CD4-positive, alpha-beta T cell (primary cell): ENCODE data around the gene MAPT. TPM values are rescaled to one million over a fixed set of nuclear protein-coding genes. Genes with fewer than 3 reads are reported as not detected.

Experiments
- ATAC-seq: fragments of 200-7000 bp; cut with Tn5 transposase; one replicate; pipeline ENCODE4 v1.10.0; 2022; ENCODE audit warnings: mild to moderate bottlenecking; ENCODE audit not compliant: poor library complexity
- CTCF ChIA-PET: fragments of 350-600 bp; sonication (Branson Sonifier 250); formaldehyde crosslinking; loops from one replicate; lab custom pipeline; 2021; ENCODE audit warnings: antibody characterized with exemption, inconsistent platforms; lab: Charles Lee
- POLR2A ChIA-PET: fragments of 350-600 bp; sonication (Branson Sonifier 250); formaldehyde crosslinking; loops from one replicate; lab custom pipeline; 2021; ENCODE audit warnings: antibody characterized with exemption, inconsistent platforms; lab: Charles Lee
- DNase-seq, 14 experiments: peaks; one replicate each; pipeline ENCODE4 v3.0.0-alpha.2; 2013 to 2020; ENCODE audit warnings: mixed read lengths in 2 of 14
- H3K27ac ChIP-seq, 2 donors: one replicate each; pipeline versions ENCODE4 v1.5.1 to v1.7.0; 2013; ENCODE audit warnings: low read length in 2 of 2, low read depth in 1 of 2, mild to moderate bottlenecking in 1 of 2
- H3K27me3 ChIP-seq, 2 experiments: 1 replicate in 1 of 2; 2 replicates in 1 of 2; pipeline versions ENCODE4 v1.6.1 to v1.7.0; 2013; ENCODE audit warnings: low read length in 2 of 2, control low read depth in 1 of 2, mild to moderate bottlenecking in 1 of 2, moderate library complexity in 1 of 2; ENCODE audit not compliant: insufficient read depth in 2 of 2, control insufficient read depth in 1 of 2
- H3K36me3 ChIP-seq: one replicate; pipeline ENCODE4 v1.6.1; 2013; ENCODE audit warnings: low read length, control low read depth; ENCODE audit not compliant: insufficient read depth
- H3K4me1 ChIP-seq: one replicate; pipeline ENCODE4 v1.6.1; 2013; ENCODE audit warnings: low read length, control low read depth; ENCODE audit not compliant: insufficient read depth
- H3K4me3 ChIP-seq: one replicate; pipeline ENCODE4 v1.5.1; 2013; ENCODE audit warnings: mild to moderate bottlenecking, low read length, moderate library complexity
- H3K9me3 ChIP-seq, 2 experiments: 1 replicate in 1 of 2; 2 replicates in 1 of 2; pipeline versions ENCODE4 v1.6.1 to v1.7.0; 2013; ENCODE audit warnings: low read length in 2 of 2, mild to moderate bottlenecking in 2 of 2, control low read depth in 1 of 2, moderate library complexity in 1 of 2; ENCODE audit not compliant: control insufficient read depth in 1 of 2, insufficient read depth in 1 of 2
- H3K27ac Mint-ChIP-seq: one replicate; pipeline ENCODE4 v1.8.0; 2020; ENCODE audit warnings: mixed read lengths
- H3K27me3 Mint-ChIP-seq: one replicate; pipeline ENCODE4 v1.8.0; 2021; ENCODE audit warnings: mixed read lengths
- H3K36me3 Mint-ChIP-seq: one replicate; pipeline ENCODE4 v1.8.0; 2021; ENCODE audit warnings: low read depth, mixed read lengths
- H3K4me1 Mint-ChIP-seq: one replicate; pipeline ENCODE4 v1.8.0; 2021; ENCODE audit warnings: low read depth, mixed read lengths
- H3K4me3 Mint-ChIP-seq: one replicate; pipeline ENCODE4 v1.8.0; 2020; ENCODE audit warnings: mild to moderate bottlenecking, mixed read lengths
- H3K9me3 Mint-ChIP-seq: one replicate; pipeline ENCODE4 v1.8.0; 2020; ENCODE audit warnings: mixed read lengths
- intact Hi-C, 2 experiments: fragments of 100-400 bp; cut with DNase I in 1 of 2; cut with micrococcal nuclease in 1 of 2; formaldehyde crosslinking; loops; one replicate each; pipeline versions ENCODE4 v1.15.1 to v1.9.0; 2023 to 2025; cut with DNase I, micrococcal nuclease
- total RNA-seq, 174 experiments: library from RNA in 2 of 174; stranded (reverse) in 2 of 174; gene quantifications; one replicate each; pipeline ENCODE4 v1.2.3 and lab custom pipeline; 2021 to 2026
- TF ChIP-seq, protein P1 (sequence below): fragments of 200-600 bp; IDR thresholded peaks from one replicate; pipeline ENCODE4 v1.8.0; 2022; ENCODE audit warnings: antibody characterized with exemption, mild to moderate bottlenecking

Gene MAPT
- total RNA-seq, 2 experiments from 2014 or later, result 0.41 to 0.53 TPM

DNA sequence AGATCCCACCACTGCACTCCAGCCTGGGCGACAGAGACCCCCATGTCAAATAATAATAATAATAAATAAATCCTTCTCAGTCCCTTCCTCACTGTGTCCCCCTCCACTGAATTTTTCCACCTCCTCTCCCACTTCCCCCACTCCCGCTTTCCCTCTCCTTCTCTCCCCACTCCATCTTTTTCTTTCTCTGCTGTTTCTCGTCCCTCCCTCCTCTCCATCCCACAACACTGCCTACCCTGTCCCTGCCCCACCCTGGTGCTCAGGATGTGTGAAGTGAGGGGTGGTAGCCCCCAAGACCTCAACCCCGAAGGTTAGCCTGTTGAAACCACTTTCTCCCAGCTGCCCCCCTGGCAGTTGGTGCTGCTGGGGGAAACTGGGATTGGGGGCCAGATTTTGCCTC, 70.3 kb downstream of the MAPT start:
- intact Hi-C loops, result no loop called here
- H3K27me3 Mint-ChIP-seq, result peaks cover 16% of the 10 kb centered on the region
- H3K27ac Mint-ChIP-seq, result no peak overlapping the region
- DNase-seq (no peak), ATAC-seq (no peak)
- no peaks in the 10 kb centered on the region for H3K9me3 Mint-ChIP-seq
- Histone ChIP-seq H3K4me3 (no peak overlapping the region), H3K36me3 (no peaks in the 10 kb centered on the region), H3K27ac (no peak overlapping the region), H3K27me3 (peaks cover 0 to 3% of the 10 kb centered on the region in 2 experiments), H3K9me3 (no peaks in the 10 kb centered on the region), H3K4me1 (no peaks in the 10 kb centered on the region)
- CTCF ChIA-PET, result no interaction called here
- H3K4me1 Mint-ChIP-seq, result no peaks in the 10 kb centered on the region
- H3K4me3 Mint-ChIP-seq, result no peak overlapping the region
- POLR2A ChIA-PET, result no interaction called here
- H3K36me3 Mint-ChIP-seq, result no peaks in the 10 kb centered on the region
- TF ChIP-seq, protein P1, sequence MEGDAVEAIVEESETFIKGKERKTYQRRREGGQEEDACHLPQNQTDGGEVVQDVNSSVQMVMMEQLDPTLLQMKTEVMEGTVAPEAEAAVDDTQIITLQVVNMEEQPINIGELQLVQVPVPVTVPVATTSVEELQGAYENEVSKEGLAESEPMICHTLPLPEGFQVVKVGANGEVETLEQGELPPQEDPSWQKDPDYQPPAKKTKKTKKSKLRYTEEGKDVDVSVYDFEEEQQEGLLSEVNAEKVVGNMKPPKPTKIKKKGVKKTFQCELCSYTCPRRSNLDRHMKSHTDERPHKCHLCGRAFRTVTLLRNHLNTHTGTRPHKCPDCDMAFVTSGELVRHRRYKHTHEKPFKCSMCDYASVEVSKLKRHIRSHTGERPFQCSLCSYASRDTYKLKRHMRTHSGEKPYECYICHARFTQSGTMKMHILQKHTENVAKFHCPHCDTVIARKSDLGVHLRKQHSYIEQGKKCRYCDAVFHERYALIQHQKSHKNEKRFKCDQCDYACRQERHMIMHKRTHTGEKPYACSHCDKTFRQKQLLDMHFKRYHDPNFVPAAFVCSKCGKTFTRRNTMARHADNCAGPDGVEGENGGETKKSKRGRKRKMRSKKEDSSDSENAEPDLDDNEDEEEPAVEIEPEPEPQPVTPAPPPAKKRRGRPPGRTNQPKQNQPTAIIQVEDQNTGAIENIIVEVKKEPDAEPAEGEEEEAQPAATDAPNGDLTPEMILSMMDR, result no peak

DNA sequence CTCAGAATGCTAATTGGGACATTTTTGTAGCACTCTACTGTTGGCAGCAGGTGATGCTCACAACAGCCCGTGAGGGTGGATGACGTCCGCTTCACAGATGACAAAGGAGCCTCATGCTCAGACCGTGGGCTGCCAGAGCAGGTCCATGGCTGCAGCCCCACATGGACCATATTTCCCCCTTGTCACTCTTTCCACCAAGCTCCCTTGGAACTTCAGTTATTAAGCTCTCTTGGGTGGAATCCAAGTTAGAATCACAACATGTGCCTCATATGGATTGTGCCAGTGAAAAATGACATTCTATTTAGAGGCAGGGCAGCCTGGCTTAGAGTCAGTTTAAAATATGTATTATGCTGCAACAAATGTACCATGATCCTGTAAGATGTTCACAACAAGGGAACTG, 71.5 kb downstream of the MAPT start:
- ChIA-PET POLR2A (no interaction called here), CTCF (no interaction called here)
- H3K27ac Mint-ChIP-seq, result no peak overlapping the region
- ATAC-seq (no peak), DNase-seq (no peak)
- Histone ChIP-seq H3K4me1 (no peaks in the 10 kb centered on the region), H3K4me3 (no peak overlapping the region), H3K27ac (no peak overlapping the region), H3K27me3 (peaks cover 0 to 3% of the 10 kb centered on the region in 2 experiments), H3K36me3 (no peaks in the 10 kb centered on the region), H3K9me3 (no peaks in the 10 kb centered on the region)
- H3K36me3 Mint-ChIP-seq, result no peaks in the 10 kb centered on the region
- TF ChIP-seq, protein P1, result no peak
- no peaks in the 10 kb centered on the region for H3K4me1 Mint-ChIP-seq
- no peaks in the 10 kb centered on the region for H3K9me3 Mint-ChIP-seq
- intact Hi-C loops, result no loop called here
- peaks cover 26% of the 10 kb centered on the region for H3K27me3 Mint-ChIP-seq
- no peak overlapping the region for H3K4me3 Mint-ChIP-seq

DNA sequence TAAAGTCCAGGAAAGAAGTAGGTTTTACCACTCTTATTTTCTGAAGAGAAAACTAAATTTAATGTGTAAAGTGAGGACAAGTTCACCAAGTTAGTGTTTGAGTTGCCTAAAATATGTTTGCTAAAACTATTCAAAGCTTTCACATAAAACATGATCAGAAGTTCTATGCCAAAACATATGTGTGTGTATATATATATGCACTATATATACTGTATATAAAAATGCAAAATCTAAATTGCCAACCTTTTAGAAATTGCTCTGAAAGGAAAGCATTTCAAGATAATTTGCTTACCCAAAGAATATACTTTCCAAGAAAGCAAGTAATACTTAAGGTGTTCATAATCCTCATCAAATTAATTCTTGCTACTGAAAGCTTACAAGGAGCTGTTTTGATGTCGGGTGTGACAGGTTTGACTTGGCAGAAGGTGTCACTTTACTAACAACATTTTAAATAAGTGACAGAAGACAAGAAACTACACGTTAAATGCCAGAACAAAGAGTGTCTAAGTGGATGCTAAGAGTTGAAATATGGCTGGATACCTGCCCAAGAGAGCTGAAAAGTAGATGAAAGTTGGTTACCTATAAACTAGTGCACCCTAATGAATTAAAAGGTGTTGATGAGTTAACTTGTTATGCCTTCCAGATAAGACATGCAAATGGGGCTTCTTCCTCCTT, 72.4 kb downstream of the MAPT start:
- Histone ChIP-seq H3K4me3 (no peak overlapping the region), H3K27ac (no peak overlapping the region), H3K36me3 (no peaks in the 10 kb centered on the region), H3K9me3 (peaks cover 0 to under 1% of the 10 kb centered on the region in 2 experiments), H3K4me1 (no peaks in the 10 kb centered on the region), H3K27me3 (peaks cover 0 to 3% of the 10 kb centered on the region in 2 experiments)
- CTCF ChIA-PET, result no interaction called here
- ATAC-seq (no peak), DNase-seq (no peak)
- POLR2A ChIA-PET, result no interaction called here
- no peaks in the 10 kb centered on the region for H3K9me3 Mint-ChIP-seq
- peaks cover 28% of the 10 kb centered on the region for H3K27me3 Mint-ChIP-seq
- no peak overlapping the region for H3K27ac Mint-ChIP-seq
- TF ChIP-seq, protein P1, result no peak
- intact Hi-C loops, result no loop called here
- no peaks in the 10 kb centered on the region for H3K36me3 Mint-ChIP-seq
- H3K4me3 Mint-ChIP-seq, result no peak overlapping the region
- no peaks in the 10 kb centered on the region for H3K4me1 Mint-ChIP-seq
